Caki2 (cell line): ENCODE data around the gene HS6ST1. TPM values are rescaled to one million over a fixed set of nuclear protein-coding genes. Genes with fewer than 3 reads are reported as not detected.

Source experiments
- DNase-seq: peaks from one replicate; pipeline ENCODE4 v3.0.0-alpha.2; 2015; ENCODE audit warnings: low read depth
- in situ Hi-C: cut with HindIII; loops from 2 replicates; pipeline ENCODE4 v1.10.0; 2016; ENCODE audit warnings: low sequenced_read_pairs, low pct_unique_long_range_greater_than_20kb, mixed read lengths
- total RNA-seq: library from RNA; depleted of rRNA; stranded (reverse); fragments of >200 nt; shearing (Covaris generic); gene quantifications from 2 replicates; pipeline ENCODE4 v1.2.3, GENCODE V29; 2014; ENCODE audit warnings: low replicate concordance; rRNA removed

HS6ST1 gene
- total RNA-seq, 1 experiment from 2014 or later: 23.8 TPM

DNA sequence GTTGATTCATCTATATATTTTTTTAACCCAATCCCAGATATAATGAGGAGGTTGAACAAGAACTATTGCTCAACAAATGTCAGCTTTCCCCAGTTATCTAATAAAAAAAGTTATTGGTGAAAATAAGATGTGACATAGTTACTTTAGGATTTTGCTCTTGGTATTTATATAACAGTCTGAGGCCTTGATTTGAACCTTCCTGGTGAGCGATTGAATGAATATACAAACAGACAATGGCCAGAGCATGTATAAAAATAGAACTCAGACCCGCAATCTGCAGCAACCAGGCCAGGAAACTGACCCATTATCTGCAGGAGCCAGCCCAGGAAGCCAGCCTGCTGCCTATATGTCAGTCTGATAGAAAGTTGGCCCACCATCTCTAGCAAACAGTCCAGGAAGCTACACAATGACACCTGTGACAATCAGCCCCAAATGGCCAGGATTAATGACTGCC is 81.6 kb downstream of the HS6ST1 start:
- in situ Hi-C loops: no loop called here
- DNase-seq: no peak

DNA sequence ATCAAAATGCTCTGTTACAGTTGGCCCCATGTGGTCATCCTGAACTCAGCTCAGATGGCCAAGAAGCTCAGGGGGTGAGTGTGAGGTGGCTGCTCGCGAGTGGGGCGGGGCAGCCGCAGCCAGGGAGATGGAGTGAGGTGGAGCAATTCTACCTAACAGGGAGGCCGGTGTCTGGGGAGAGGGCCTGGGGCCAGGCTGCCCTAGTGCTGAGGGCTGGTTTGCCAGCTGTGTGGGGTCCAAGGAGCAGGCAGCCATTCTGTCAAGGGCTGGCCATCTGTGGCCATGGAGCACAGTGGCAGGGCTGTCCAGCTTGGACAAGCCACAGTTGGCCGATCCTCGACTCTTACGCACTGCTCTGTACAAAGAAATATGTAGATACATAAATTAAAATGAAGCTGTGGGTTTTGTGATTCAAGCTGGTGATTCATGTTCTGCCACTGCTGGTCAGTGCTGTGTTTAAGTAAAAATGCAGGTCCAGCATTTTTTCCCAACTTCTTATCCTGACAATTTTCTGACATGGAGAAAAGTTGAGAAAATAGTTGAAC is 82.1 kb downstream of the HS6ST1 start:
- in situ Hi-C loops: no loop called here
- DNase-seq: no peak

GRCh38 chr2:128235581-128235980 is 83.1 kb downstream of the HS6ST1 start:
- in situ Hi-C loops: no loop called here

GRCh38 chr2:128234613-128235012 is 84.1 kb downstream of the HS6ST1 start:
- in situ Hi-C loops: no loop called here
- DNase-seq: no peak

More at GRCh38 chr2:128235581-128235980, 83.1 kb downstream of the HS6ST1 start:
- no peak for DNase-seq

DNA sequence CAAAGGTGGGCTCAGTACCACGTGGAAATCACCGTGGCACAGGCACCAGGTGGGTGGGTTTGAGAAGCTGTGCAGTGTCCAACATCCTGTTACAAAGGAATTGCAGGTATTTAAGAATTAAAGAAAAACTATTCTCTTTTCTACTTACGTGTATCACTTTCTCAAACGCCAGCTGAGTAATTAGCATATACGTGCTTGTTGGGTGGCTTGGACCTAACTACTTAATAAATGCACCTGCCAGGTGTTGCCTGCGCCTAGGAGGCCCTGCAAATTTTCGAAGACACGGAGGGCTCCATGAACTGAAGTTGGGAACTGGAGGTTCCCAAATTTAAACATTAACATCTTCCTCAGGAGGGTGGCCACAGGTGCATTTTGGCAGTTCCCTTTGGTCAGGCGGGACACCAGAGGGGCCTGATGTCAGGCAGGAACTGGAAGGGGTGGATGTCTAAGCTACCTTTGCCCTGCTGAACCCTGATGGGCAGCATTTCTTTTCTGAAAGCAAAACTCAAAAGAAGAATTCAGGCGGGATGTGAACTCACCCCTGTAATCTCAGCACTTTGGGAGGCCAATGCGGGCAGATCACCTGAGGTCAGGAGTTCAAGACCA is 84.8 kb downstream of the HS6ST1 start:
- no peak for DNase-seq
- in situ Hi-C loops: no loop called here

- in situ Hi-C loops: no loop called here
- DNase-seq: peak; percentile 69
Observed at GRCh38 chr2:128232965-128233789, 85.5 kb downstream of the HS6ST1 start.

DNA sequence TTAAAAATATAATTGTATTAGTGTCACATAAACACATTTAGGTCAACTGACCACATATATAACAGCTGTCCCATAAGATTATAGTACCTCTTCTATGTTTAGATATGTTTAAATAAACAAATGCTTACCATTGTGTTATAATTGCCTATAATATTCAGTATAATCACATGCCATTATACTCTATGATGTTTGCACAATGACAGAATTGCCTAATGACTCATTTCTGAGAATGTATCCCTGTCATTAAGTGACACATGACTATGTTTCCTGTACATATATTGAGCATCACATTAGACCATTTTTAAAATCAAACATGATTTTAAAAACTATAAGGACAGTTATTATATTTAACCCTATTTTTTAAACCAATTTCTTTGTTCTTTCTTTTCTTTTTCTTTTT is 89.8 kb downstream of the HS6ST1 start:
- in situ Hi-C loops: no loop called here
- DNase-seq: no peak

DNA sequence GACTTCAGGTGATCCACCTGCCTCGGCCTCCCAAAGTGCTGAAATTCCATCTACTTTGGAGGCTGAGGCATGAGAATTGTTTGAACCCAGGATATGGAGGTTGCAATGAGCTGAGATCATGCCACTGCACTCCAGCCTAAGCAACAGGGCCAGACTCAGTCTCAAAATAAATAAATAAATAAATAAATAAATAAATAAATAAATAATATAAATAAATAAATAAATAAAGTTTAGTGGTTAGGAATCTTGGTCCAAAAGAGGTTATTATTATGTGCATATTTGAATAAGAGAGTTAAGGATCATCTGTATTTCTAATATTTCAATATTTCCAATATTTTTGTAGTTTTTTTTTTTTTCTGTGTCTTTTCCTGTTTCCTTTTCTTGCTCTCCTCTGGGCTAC is 90.8 kb downstream of the HS6ST1 start:
- in situ Hi-C loops: no loop called here
- no peak for DNase-seq

GRCh38 chr2:128219891-128220290 is 98.8 kb downstream of the HS6ST1 start:
- DNase-seq: no peak
- in situ Hi-C loops: no loop called here

- in situ Hi-C loops: no loop called here
- no peak for DNase-seq
Observed at GRCh38 chr2:128217671-128218070, 101.0 kb downstream of the HS6ST1 start.

DNA sequence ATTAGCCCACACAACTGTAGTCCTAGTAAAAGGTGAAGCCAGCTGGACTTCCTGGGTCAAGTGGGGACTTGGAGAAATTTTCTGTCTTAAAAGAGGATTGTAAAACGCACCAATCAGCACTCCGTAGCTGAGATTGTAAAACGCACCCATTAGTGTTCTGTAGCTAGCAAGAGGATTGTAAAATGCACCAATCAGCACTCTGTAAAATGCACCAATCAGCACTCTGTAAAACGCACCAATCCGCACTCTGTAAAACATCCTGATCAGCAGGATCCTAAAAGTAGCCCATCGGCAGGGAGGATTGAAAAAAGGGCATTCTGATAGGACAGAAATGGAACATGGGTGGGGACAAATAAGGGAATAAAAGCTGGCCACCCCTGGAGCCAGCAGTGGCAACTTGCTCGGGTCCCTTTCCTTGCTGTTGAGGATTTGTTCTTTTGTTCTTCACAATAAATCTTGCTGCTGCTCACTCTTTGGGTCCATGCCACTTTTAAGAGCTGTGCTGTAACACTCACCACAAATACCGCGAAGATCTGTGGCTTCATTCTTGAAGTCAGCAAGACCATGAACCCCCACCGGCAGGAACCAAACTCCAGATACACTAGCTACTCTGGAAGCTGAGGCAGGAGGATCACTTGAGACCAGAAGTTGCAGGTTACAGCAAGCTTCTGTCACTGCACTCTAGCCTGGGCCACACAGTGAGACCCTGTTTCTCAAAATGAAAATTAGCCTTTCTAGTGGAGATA is 102.6 kb downstream of the HS6ST1 start:
- no peak for DNase-seq
- in situ Hi-C loops: no loop called here

Other genes with a start within 250 kb of the HS6ST1 start
- gene UGGT1, start 227.7 kb downstream of the HS6ST1 start, total RNA-seq: 18.0 and 21.3 TPM in 2 replicates